ENCODE results near the gene ANXA5.

The ANXA5 gene

GRCh38 chr4:121709766-121710405 is 13.1 kb upstream of the ANXA5 start:
- H3K9me3 ChIP-seq (ENCODE audit: severe bottlenecking) = no peaks in the 10 kb centered on the region
- H3K27me3 ChIP-seq (ENCODE audit: insufficient read depth, poor library complexity, severe bottlenecking) = no peaks in the 10 kb centered on the region
- H3K27ac ChIP-seq (ENCODE audit: poor library complexity, severe bottlenecking) = peak overlapping the region; percentile 80
- H3K4me1 ChIP-seq (ENCODE audit: insufficient read depth, poor library complexity, severe bottlenecking) = peaks cover 17% of the 10 kb centered on the region
- H3K4me3 ChIP-seq (ENCODE audit: severe bottlenecking) = no peak overlapping the region
- no peak for TF ChIP-seq CTCF (IDR thresholded peaks at IDR 0.05; ENCODE audit: poor library complexity, severe bottlenecking)
- no peaks in the 10 kb centered on the region for H3K36me3 ChIP-seq (ENCODE audit: low read depth)
- ATAC-seq (ENCODE audit: low read depth) (no peak), DNase-seq (ENCODE audit: low spot score) (no peak)

DNA sequence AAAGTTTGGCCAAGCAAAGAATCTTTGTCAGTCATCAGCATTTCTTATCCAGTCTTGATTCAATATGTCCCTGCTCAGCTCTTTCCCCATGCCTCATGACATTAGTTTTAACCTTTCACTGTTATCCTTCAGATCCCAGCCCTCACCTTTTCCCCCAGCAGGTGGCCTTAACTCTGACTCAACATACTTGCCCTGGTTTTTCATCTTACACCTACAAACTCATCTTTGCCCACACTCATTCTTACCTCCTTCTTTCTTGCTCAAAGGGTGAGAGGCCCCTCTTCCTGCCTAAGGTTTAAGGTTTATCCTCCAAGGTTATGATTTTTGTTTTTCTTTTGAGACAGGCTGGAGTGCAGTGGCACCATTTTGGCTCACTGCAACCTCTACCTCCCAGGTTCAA is 10.6 kb upstream of the ANXA5 start:
- H3K27ac ChIP-seq (ENCODE audit: poor library complexity, severe bottlenecking) = no peak overlapping the region

DNA sequence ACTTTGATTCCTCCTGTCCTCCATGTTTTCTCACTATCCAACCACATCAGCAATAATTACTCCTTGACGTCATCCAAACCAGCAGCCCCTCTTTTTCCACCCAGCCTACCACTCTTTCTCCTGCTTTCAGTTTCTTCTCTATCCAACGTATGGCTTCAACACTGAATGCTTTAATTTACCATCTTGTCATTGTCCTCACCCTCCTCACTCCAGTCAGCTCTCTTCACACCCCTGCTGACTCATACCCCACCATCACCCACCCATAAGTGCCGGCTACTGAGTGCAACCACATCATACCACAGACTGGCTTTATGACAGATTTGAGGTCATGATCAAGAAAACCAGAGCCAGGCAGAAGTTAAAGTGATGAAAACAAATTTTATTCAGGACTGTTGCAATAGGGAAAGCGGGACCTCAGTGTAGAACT is 9.8 kb upstream of the ANXA5 start:
- Histone ChIP-seq H3K27ac (ENCODE audit: poor library complexity, severe bottlenecking) (no peak overlapping the region), H3K9me3 (ENCODE audit: severe bottlenecking) (no peaks in the 10 kb centered on the region), H3K27me3 (ENCODE audit: insufficient read depth, poor library complexity, severe bottlenecking) (no peaks in the 10 kb centered on the region), H3K4me1 (ENCODE audit: insufficient read depth, poor library complexity, severe bottlenecking) (peaks cover 10% of the 10 kb centered on the region), H3K36me3 (ENCODE audit: low read depth) (no peaks in the 10 kb centered on the region), H3K4me3 (ENCODE audit: severe bottlenecking) (no peak overlapping the region)
- DNase-seq (ENCODE audit: low spot score) (no peak), ATAC-seq (ENCODE audit: low read depth) (no peak)
- TF ChIP-seq CTCF (IDR thresholded peaks at IDR 0.05; ENCODE audit: poor library complexity, severe bottlenecking) = no peak

More for the DNA sequence above, 10.6 kb upstream of the ANXA5 start:
- ATAC-seq (ENCODE audit: low read depth) (no peak), DNase-seq (ENCODE audit: low spot score) (no peak)
- H3K9me3 ChIP-seq (ENCODE audit: severe bottlenecking) = no peaks in the 10 kb centered on the region
- TF ChIP-seq CTCF (IDR thresholded peaks at IDR 0.05; ENCODE audit: poor library complexity, severe bottlenecking) = no peak
- H3K36me3 ChIP-seq (ENCODE audit: low read depth) = no peaks in the 10 kb centered on the region
- H3K4me1 ChIP-seq (ENCODE audit: insufficient read depth, poor library complexity, severe bottlenecking) = peaks cover 17% of the 10 kb centered on the region
- no peak overlapping the region for H3K4me3 ChIP-seq (ENCODE audit: severe bottlenecking)
- H3K27me3 ChIP-seq (ENCODE audit: insufficient read depth, poor library complexity, severe bottlenecking) = no peaks in the 10 kb centered on the region

DNA sequence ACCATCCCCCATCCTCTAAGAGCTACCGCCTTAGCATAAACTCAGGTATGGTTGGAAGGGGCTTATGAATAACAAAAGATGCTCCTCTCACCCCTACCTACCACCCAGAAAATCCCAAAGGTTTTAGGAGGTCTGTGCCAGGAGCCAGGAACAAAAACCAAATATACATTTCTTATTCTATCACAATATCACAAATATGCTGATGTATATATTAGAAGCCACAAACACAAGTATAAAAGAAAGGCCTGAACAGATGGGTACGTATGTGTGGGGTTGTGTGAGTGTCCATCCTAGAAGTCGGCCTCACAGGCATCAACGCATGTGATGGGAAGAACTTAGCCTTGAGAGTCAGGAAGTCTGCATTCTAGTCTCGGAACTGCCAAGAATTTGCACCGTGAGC is 8.7 kb upstream of the ANXA5 start:
- Histone ChIP-seq H3K4me3 (ENCODE audit: severe bottlenecking) (no peak overlapping the region), H3K4me1 (ENCODE audit: insufficient read depth, poor library complexity, severe bottlenecking) (peaks cover 6% of the 10 kb centered on the region), H3K9me3 (ENCODE audit: severe bottlenecking) (no peaks in the 10 kb centered on the region), H3K27ac (ENCODE audit: poor library complexity, severe bottlenecking) (no peak overlapping the region), H3K36me3 (ENCODE audit: low read depth) (no peaks in the 10 kb centered on the region), H3K27me3 (ENCODE audit: insufficient read depth, poor library complexity, severe bottlenecking) (no peaks in the 10 kb centered on the region)
- no peak for TF ChIP-seq CTCF (IDR thresholded peaks at IDR 0.05; ENCODE audit: poor library complexity, severe bottlenecking)
- DNase-seq (ENCODE audit: low spot score) (no peak), ATAC-seq (ENCODE audit: low read depth) (no peak)

GRCh38 chr4:121702136-121702535 is 5.4 kb upstream of the ANXA5 start:
- H3K9me3 ChIP-seq (ENCODE audit: severe bottlenecking) = no peaks in the 10 kb centered on the region
- no peaks in the 10 kb centered on the region for H3K4me1 ChIP-seq (ENCODE audit: insufficient read depth, poor library complexity, severe bottlenecking)
- DNase-seq (ENCODE audit: low spot score) (no peak), ATAC-seq (ENCODE audit: low read depth) (no peak)
- H3K27ac ChIP-seq (ENCODE audit: poor library complexity, severe bottlenecking) = no peak overlapping the region
- no peak overlapping the region for H3K4me3 ChIP-seq (ENCODE audit: severe bottlenecking)
- TF ChIP-seq CTCF (IDR thresholded peaks at IDR 0.05; ENCODE audit: poor library complexity, severe bottlenecking) = no peak
- H3K36me3 ChIP-seq (ENCODE audit: low read depth) = no peaks in the 10 kb centered on the region
- H3K27me3 ChIP-seq (ENCODE audit: insufficient read depth, poor library complexity, severe bottlenecking) = no peaks in the 10 kb centered on the region
